Measurements from ENCODE around the gene DNAH17. TPM values are rescaled to one million over a fixed set of nuclear protein-coding genes. Genes with fewer than 3 reads are reported as not detected.

Gene DNAH17
- total and polyA plus RNA-seq, 7 experiments from 2014 or later = 0.05 to 1.5 (median 0.38) TPM

GRCh38 chr17:78416791-78417530 is 160.2 kb downstream of the DNAH17 start:
- Histone ChIP-seq H3K27ac (ENCODE audit: low read depth, low read length) (peak overlapping the region; percentile 47), H3K36me3 (ENCODE audit: control insufficient read depth in 2 of 3, insufficient read depth in 3 of 3, low read length in 3 of 3) (peaks cover 0 to 37% (median 0%) of the 10 kb centered on the region in 3 experiments), H3K27me3 (ENCODE audit: control insufficient read depth in 2 of 2, insufficient read depth in 2 of 2, low read length in 2 of 2) (no peaks in the 10 kb centered on the region), H3K4me1 (ENCODE audit: control insufficient read depth in 2 of 2, insufficient read depth in 2 of 2, low read length in 2 of 2) (peaks cover 24 to 41% of the 10 kb centered on the region in 2 donors), H3K9me3 (ENCODE audit: control insufficient read depth in 2 of 3, low read length in 3 of 3) (no peaks in the 10 kb centered on the region), H3K4me3 (ENCODE audit: low read length) (no peak overlapping the region)
- H3K4me3 Mint-ChIP-seq = peak overlapping the region in 4 of 10 donors; percentile 42 to 84 (median 54)
- peaks cover 4 to 29% (median 11%) of the 10 kb centered on the region in 5 donors for H3K36me3 Mint-ChIP-seq
- ChIA-PET CTCF (interaction anchor here (0.7 to 1.9 kb wide), 6 partner anchors 13 to 146 kb away, joined by 3 to 5 read pairs (median 4); no protein-coding TSS in a partner anchor), POLR2A (interaction anchor here (0.5 kb wide), 1 partner anchor 80 kb away, joined by 3 read pairs; no protein-coding TSS in a partner anchor)
- H3K9me3 Mint-ChIP-seq = no peaks in the 10 kb centered on the region
- DNase-seq (no peak), ATAC-seq (peak; percentile 16)
- peak overlapping the region; percentile 16 to 97 (median 91) for H3K27ac Mint-ChIP-seq
- peaks cover 50 to 83% (median 58%) of the 10 kb centered on the region in 7 donors for H3K4me1 Mint-ChIP-seq
- intact Hi-C loops (cut with micrococcal nuclease) = no loop called here
- no peaks in the 10 kb centered on the region for H3K27me3 Mint-ChIP-seq

- peaks cover 24 to 41% of the 10 kb centered on the region in 2 donors for H3K4me1 ChIP-seq (ENCODE audit: control insufficient read depth in 2 of 2, insufficient read depth in 2 of 2, low read length in 2 of 2)
- Mint-ChIP-seq H3K27me3 (no peaks in the 10 kb centered on the region), H3K36me3 (peaks cover 4 to 27% (median 9%) of the 10 kb centered on the region in 5 donors), H3K9me3 (no peaks in the 10 kb centered on the region), H3K4me1 (peaks cover 49 to 83% (median 55%) of the 10 kb centered on the region in 7 donors), H3K27ac (peak overlapping the region; percentile 16 to 97 (median 91)), H3K4me3 (peak overlapping the region in 4 of 10 donors; percentile 38 to 84 (median 75))
- no peak overlapping the region for H3K4me3 ChIP-seq (ENCODE audit: low read length)
- no peaks in the 10 kb centered on the region for H3K27me3 ChIP-seq (ENCODE audit: control insufficient read depth in 2 of 2, insufficient read depth in 2 of 2, low read length in 2 of 2)
- POLR2A ChIA-PET = interaction anchor here (0.6 kb wide), 1 partner anchor 574 kb away, joined by 3 read pairs; no protein-coding TSS in a partner anchor
- H3K27ac ChIP-seq (ENCODE audit: low read depth, low read length) = peak overlapping the region; percentile 75
- H3K9me3 ChIP-seq (ENCODE audit: control insufficient read depth in 2 of 3, low read length in 3 of 3) = no peaks in the 10 kb centered on the region
- CTCF ChIA-PET = interaction anchor here (0.6 to 1.9 kb wide), 7 partner anchors 12 to 145 kb away, joined by 3 to 5 read pairs (median 4); no protein-coding TSS in a partner anchor
- DNase-seq (no peak), ATAC-seq (no peak)
- peaks cover 0 to 32% (median 0%) of the 10 kb centered on the region in 3 experiments for H3K36me3 ChIP-seq (ENCODE audit: control insufficient read depth in 2 of 3, insufficient read depth in 3 of 3, low read length in 3 of 3)
- intact Hi-C loops (cut with micrococcal nuclease) = loop anchor here in 1 of 2 donors (2.0 kb wide), 4 partner anchors 37 to 163 kb away; partner anchors contain the start of genes PGS1 and SOCS3
These were observed 161.1 kb downstream of the DNAH17 start for GRCh38 chr17:78415821-78416711.

- Histone ChIP-seq H3K36me3 (ENCODE audit: control insufficient read depth in 2 of 3, insufficient read depth in 3 of 3, low read length in 3 of 3) (peaks cover 0 to 18% (median 0%) of the 10 kb centered on the region in 3 experiments), H3K4me3 (ENCODE audit: low read length) (peak overlapping the region; percentile 52)
- ATAC-seq = peak; percentile 49
These were observed 162.7 kb downstream of the DNAH17 start for GRCh38 chr17:78414178-78415162.

GRCh38 chr17:78412403-78412802 is 164.8 kb downstream of the DNAH17 start:
- intact Hi-C loops (cut with micrococcal nuclease) = no loop called here
- CTCF ChIA-PET = interaction anchor here (0.6 to 1.1 kb wide), 2 partner anchors 11 to 30 kb away, joined by 3 read pairs; no protein-coding TSS in a partner anchor
- Mint-ChIP-seq H3K4me1 (peaks cover 62 to 90% (median 70%) of the 10 kb centered on the region in 7 donors), H3K27ac (peak overlapping the region; percentile 89 to 98 (median 93)), H3K4me3 (peak overlapping the region in 7 of 10 donors; percentile 9 to 84 (median 44)), H3K27me3 (no peaks in the 10 kb centered on the region), H3K36me3 (peaks cover 0 to 23% (median 0%) of the 10 kb centered on the region in 5 donors), H3K9me3 (no peaks in the 10 kb centered on the region)
- ATAC-seq = peak; percentile 48
- Histone ChIP-seq H3K27ac (ENCODE audit: low read depth, low read length) (peak overlapping the region; percentile 75), H3K9me3 (ENCODE audit: control insufficient read depth in 2 of 3, low read length in 3 of 3) (no peaks in the 10 kb centered on the region), H3K4me1 (ENCODE audit: control insufficient read depth in 2 of 2, insufficient read depth in 2 of 2, low read length in 2 of 2) (peaks cover 31 to 46% of the 10 kb centered on the region in 2 donors), H3K4me3 (ENCODE audit: low read length) (no peak overlapping the region), H3K36me3 (ENCODE audit: control insufficient read depth in 2 of 3, insufficient read depth in 3 of 3, low read length in 3 of 3) (peaks cover 0 to 26% (median 4%) of the 10 kb centered on the region in 3 experiments), H3K27me3 (ENCODE audit: control insufficient read depth in 2 of 2, insufficient read depth in 2 of 2, low read length in 2 of 2) (no peaks in the 10 kb centered on the region)
- peak in 4 of 9 donors; percentile 21 to 56 (median 40) for DNase-seq
- POLR2A ChIA-PET = no interaction called here

More at GRCh38 chr17:78414178-78415162, 162.7 kb downstream of the DNAH17 start:
- Histone ChIP-seq H3K27ac (ENCODE audit: low read depth, low read length) (peak overlapping the region; percentile 75), H3K4me1 (ENCODE audit: control insufficient read depth in 2 of 2, insufficient read depth in 2 of 2, low read length in 2 of 2) (peaks cover 24 to 41% of the 10 kb centered on the region in 2 donors), H3K9me3 (ENCODE audit: control insufficient read depth in 2 of 3, low read length in 3 of 3) (no peaks in the 10 kb centered on the region), H3K27me3 (ENCODE audit: control insufficient read depth in 2 of 2, insufficient read depth in 2 of 2, low read length in 2 of 2) (no peaks in the 10 kb centered on the region)
- Mint-ChIP-seq H3K9me3 (no peaks in the 10 kb centered on the region), H3K4me1 (peaks cover 45 to 85% (median 56%) of the 10 kb centered on the region in 7 donors), H3K27me3 (no peaks in the 10 kb centered on the region), H3K36me3 (peaks cover 0 to 27% (median 0%) of the 10 kb centered on the region in 5 donors), H3K4me3 (peak overlapping the region; percentile 51 to 84 (median 78)), H3K27ac (peak overlapping the region; percentile 89 to 98 (median 94))
- ChIA-PET POLR2A (interaction anchor here (0.7 to 1.6 kb wide), 3 partner anchors 54 to 89 kb away, joined by 3 read pairs; no protein-coding TSS in a partner anchor), CTCF (interaction anchor here (0.7 to 0.9 kb wide), 3 partner anchors 8 to 60 kb away, joined by 3 to 4 read pairs (median 4); no protein-coding TSS in a partner anchor)
- peak in 8 of 9 donors; percentile 36 to 75 (median 58) for DNase-seq
- intact Hi-C loops (cut with micrococcal nuclease) = loop anchor here in 1 of 2 donors (1.0 to 2.0 kb wide), 5 partner anchors 18 to 162 kb away; partner anchors contain the start of genes PGS1 and SOCS3

GRCh38 chr17:78411241-78411857 is 165.8 kb downstream of the DNAH17 start:
- ChIA-PET POLR2A (interaction anchor here (0.6 kb wide), 1 partner anchor 71 kb away, joined by 3 read pairs; no protein-coding TSS in a partner anchor), CTCF (interaction anchor here (0.6 to 1.1 kb wide), 3 partner anchors 11 to 28 kb away, joined by 3 read pairs; no protein-coding TSS in a partner anchor)
- peaks cover 0 to 34% (median 4%) of the 10 kb centered on the region in 3 experiments for H3K36me3 ChIP-seq (ENCODE audit: control insufficient read depth in 2 of 3, insufficient read depth in 3 of 3, low read length in 3 of 3)
- Mint-ChIP-seq H3K9me3 (no peaks in the 10 kb centered on the region), H3K27ac (peak overlapping the region in 8 of 9 donors; percentile 55 to 98 (median 76)), H3K4me1 (peaks cover 52 to 89% (median 70%) of the 10 kb centered on the region in 7 donors), H3K27me3 (no peaks in the 10 kb centered on the region), H3K36me3 (peaks cover 0 to 23% (median 0%) of the 10 kb centered on the region in 5 donors), H3K4me3 (peak overlapping the region in 1 of 10 donors; percentile 25)
- intact Hi-C loops (cut with micrococcal nuclease) = no loop called here
- no peak overlapping the region for H3K4me3 ChIP-seq (ENCODE audit: low read length)
- no peak overlapping the region for H3K27ac ChIP-seq (ENCODE audit: low read depth, low read length)
- DNase-seq (no peak), ATAC-seq (no peak)
- peaks cover 31 to 42% of the 10 kb centered on the region in 2 donors for H3K4me1 ChIP-seq (ENCODE audit: control insufficient read depth in 2 of 2, insufficient read depth in 2 of 2, low read length in 2 of 2)
- no peaks in the 10 kb centered on the region for H3K9me3 ChIP-seq (ENCODE audit: control insufficient read depth in 2 of 3, low read length in 3 of 3)
- no peaks in the 10 kb centered on the region for H3K27me3 ChIP-seq (ENCODE audit: control insufficient read depth in 2 of 2, insufficient read depth in 2 of 2, low read length in 2 of 2)
